Mucosa of gallbladder (tissue), 1 donor: ENCODE results near the gene DRD3. TPM values are rescaled to one million over a fixed set of nuclear protein-coding genes. Genes with fewer than 3 reads are reported as not detected.

Source experiments
- DNase-seq: peaks from one replicate; pipeline ENCODE4 v3.0.0-alpha.2; 2020; ENCODE audit warnings: low spot score
- total RNA-seq: library from RNA; stranded (reverse); gene quantifications from one replicate; pipeline ENCODE4 v1.2.1, GENCODE V29; 2021
- donor health status: DM: no; HTN: no; CAD: no.

Gene DRD3
- total RNA-seq, 1 donor from 2014 or later = not detected

GRCh38 chr3:114179575-114179974, 723 bp upstream of the DRD3 start:
- no peak for DNase-seq

- DNase-seq = no peak
Measured at GRCh38 chr3:114176890-114177289, 2.0 kb downstream of the DRD3 start.

- no peak for DNase-seq
Measured at GRCh38 chr3:114176487-114176886, 2.4 kb downstream of the DRD3 start.

GRCh38 chr3:114175204-114175987, 3.5 kb downstream of the DRD3 start:
- DNase-seq = no peak

- DNase-seq = no peak
Measured at GRCh38 chr3:114171677-114172076, 7.2 kb downstream of the DRD3 start.

GRCh38 chr3:114168150-114168549, 10.7 kb downstream of the DRD3 start:
- no peak for DNase-seq

- DNase-seq = no peak
Measured at GRCh38 chr3:114157321-114157720, 21.5 kb downstream of the DRD3 start.

- DNase-seq = no peak
Measured at GRCh38 chr3:114155370-114155821, 23.5 kb downstream of the DRD3 start.

- DNase-seq = no peak
Measured at GRCh38 chr3:114154321-114154821, 24.5 kb downstream of the DRD3 start.

GRCh38 chr3:114152519-114153151, 26.2 kb downstream of the DRD3 start:
- peak; percentile 70 for DNase-seq

- no peak for DNase-seq
Measured at GRCh38 chr3:114151091-114151490, 27.8 kb downstream of the DRD3 start.

- no peak for DNase-seq
Measured at GRCh38 chr3:114147251-114147650, 31.6 kb downstream of the DRD3 start.

- DNase-seq = no peak
Measured at GRCh38 chr3:114144909-114145688, 33.8 kb downstream of the DRD3 start.

GRCh38 chr3:114143817-114144216, 35.0 kb downstream of the DRD3 start:
- DNase-seq = no peak

GRCh38 chr3:114139836-114140235, 39.0 kb downstream of the DRD3 start:
- DNase-seq = no peak

- DNase-seq = no peak
Measured at GRCh38 chr3:114133947-114134346, 44.9 kb downstream of the DRD3 start.

GRCh38 chr3:114132500-114132899, 46.4 kb downstream of the DRD3 start:
- DNase-seq = no peak

GRCh38 chr3:114128826-114129225, 50.0 kb downstream of the DRD3 start:
- no peak for DNase-seq

GRCh38 chr3:114128231-114128630, 50.6 kb downstream of the DRD3 start:
- DNase-seq = no peak

GRCh38 chr3:114127517-114127916, 51.3 kb downstream of the DRD3 start:
- no peak for DNase-seq

GRCh38 chr3:114126461-114126860, 52.4 kb downstream of the DRD3 start:
- no peak for DNase-seq

- no peak for DNase-seq
Measured at GRCh38 chr3:114122027-114122709, 56.7 kb downstream of the DRD3 start.
